ENCODE measurements around the gene SLC25A51.

SLC25A51 gene

DNA sequence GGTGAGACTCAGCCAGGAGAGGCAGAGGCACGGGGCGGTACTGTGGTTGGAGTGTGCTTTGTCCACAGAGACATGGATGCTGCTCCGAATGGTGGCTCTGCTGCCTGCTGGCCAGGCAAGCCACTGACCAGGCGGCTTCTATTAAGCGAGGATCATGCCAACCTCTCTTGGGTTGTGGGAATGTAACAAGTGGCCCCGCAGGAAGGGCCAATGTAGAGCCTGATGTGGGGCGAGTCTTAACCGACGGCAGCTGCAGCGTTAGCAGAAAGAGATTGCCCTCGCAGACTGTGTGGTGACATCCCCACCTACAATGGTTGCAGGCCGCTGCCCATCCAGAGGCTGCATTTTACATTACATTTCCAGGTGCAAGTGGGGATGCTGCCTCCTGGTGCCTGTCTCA lies 46.6 kb upstream of the SLC25A51 start:
- DNase-seq (ENCODE audit: low spot score) (no peak), ATAC-seq (ENCODE audit: low read depth) (no peak)
- Histone ChIP-seq H3K27ac (ENCODE audit: poor library complexity, severe bottlenecking) (peak overlapping the region; percentile 96), H3K4me3 (ENCODE audit: severe bottlenecking) (no peak overlapping the region), H3K36me3 (ENCODE audit: low read depth) (peaks cover 74% of the 10 kb centered on the region), H3K4me1 (ENCODE audit: insufficient read depth, poor library complexity, severe bottlenecking) (peaks cover 46% of the 10 kb centered on the region), H3K27me3 (ENCODE audit: insufficient read depth, poor library complexity, severe bottlenecking) (no peaks in the 10 kb centered on the region), H3K9me3 (ENCODE audit: severe bottlenecking) (no peaks in the 10 kb centered on the region)
- TF ChIP-seq, protein P1, sequence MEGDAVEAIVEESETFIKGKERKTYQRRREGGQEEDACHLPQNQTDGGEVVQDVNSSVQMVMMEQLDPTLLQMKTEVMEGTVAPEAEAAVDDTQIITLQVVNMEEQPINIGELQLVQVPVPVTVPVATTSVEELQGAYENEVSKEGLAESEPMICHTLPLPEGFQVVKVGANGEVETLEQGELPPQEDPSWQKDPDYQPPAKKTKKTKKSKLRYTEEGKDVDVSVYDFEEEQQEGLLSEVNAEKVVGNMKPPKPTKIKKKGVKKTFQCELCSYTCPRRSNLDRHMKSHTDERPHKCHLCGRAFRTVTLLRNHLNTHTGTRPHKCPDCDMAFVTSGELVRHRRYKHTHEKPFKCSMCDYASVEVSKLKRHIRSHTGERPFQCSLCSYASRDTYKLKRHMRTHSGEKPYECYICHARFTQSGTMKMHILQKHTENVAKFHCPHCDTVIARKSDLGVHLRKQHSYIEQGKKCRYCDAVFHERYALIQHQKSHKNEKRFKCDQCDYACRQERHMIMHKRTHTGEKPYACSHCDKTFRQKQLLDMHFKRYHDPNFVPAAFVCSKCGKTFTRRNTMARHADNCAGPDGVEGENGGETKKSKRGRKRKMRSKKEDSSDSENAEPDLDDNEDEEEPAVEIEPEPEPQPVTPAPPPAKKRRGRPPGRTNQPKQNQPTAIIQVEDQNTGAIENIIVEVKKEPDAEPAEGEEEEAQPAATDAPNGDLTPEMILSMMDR (IDR thresholded peaks at IDR 0.05; ENCODE audit: poor library complexity, severe bottlenecking): no peak

DNA sequence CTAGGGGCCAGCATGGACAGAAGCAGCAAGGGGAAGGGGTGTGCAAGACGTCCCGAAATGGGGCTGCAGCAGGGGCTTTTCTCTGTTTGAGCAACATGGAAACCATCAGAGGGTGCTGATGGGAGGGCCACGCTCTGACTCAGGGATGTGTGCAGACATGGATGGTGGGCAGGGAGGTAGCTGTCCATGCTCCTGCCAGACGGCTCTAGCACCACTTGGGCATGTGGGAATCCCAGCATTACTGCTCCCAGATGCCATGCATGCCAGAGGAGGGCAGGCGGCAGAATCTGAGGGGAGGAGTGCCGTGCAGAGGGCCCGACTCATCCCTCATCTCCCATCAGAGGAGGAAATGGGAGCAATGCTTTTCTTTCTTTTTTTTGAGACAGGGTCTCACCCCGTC lies 45.6 kb upstream of the SLC25A51 start:
- Histone ChIP-seq H3K4me3 (ENCODE audit: severe bottlenecking) (no peak overlapping the region), H3K27me3 (ENCODE audit: insufficient read depth, poor library complexity, severe bottlenecking) (no peaks in the 10 kb centered on the region), H3K27ac (ENCODE audit: poor library complexity, severe bottlenecking) (peak overlapping the region; percentile 96), H3K4me1 (ENCODE audit: insufficient read depth, poor library complexity, severe bottlenecking) (peaks cover 47% of the 10 kb centered on the region), H3K9me3 (ENCODE audit: severe bottlenecking) (no peaks in the 10 kb centered on the region), H3K36me3 (ENCODE audit: low read depth) (peaks cover 70% of the 10 kb centered on the region)
- TF ChIP-seq, protein P1 (IDR thresholded peaks at IDR 0.05; ENCODE audit: poor library complexity, severe bottlenecking): no peak
- ATAC-seq (ENCODE audit: low read depth) (peak; percentile 19; the same call in 2 of the 3 replicates), DNase-seq (ENCODE audit: low spot score) (no peak)

DNA sequence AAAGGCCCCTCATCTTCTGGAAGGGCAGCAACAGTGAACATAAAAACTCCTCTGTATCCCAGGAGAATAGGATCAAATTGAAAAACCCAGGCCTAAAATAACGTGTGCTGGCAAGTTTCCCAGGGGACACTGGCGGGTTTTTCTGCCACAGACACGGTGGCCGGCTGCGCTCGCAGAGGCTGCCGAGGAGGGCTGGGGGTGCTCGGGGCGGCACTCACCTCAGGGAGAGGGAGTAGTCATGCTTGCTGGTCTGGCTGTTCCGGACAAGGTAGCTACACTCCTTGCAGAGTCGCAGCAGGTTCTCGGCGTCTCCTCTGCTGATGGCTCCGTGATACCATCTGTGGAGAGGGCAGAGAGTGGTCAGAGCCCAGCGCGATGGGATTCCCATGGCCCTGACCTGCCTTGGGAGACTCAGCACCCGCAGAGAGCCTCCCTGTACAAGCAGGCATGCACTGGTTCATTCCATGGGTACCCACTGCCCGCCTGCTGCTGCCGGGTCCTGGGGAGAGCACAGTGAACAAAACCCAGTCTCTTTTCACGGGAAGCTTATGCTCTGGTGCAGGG lies 44.6 kb upstream of the SLC25A51 start:
- DNase-seq (ENCODE audit: low spot score): no peak
- H3K36me3 ChIP-seq (ENCODE audit: low read depth): peaks cover 67% of the 10 kb centered on the region
- TF ChIP-seq, protein P1 (IDR thresholded peaks at IDR 0.05; ENCODE audit: poor library complexity, severe bottlenecking): no peak
- no peaks in the 10 kb centered on the region for H3K27me3 ChIP-seq (ENCODE audit: insufficient read depth, poor library complexity, severe bottlenecking)
- peak overlapping the region; percentile 96 for H3K27ac ChIP-seq (ENCODE audit: poor library complexity, severe bottlenecking)
- no peak overlapping the region for H3K4me3 ChIP-seq (ENCODE audit: severe bottlenecking)
- no peaks in the 10 kb centered on the region for H3K9me3 ChIP-seq (ENCODE audit: severe bottlenecking)
- no peak for ATAC-seq (ENCODE audit: low read depth)
- H3K4me1 ChIP-seq (ENCODE audit: insufficient read depth, poor library complexity, severe bottlenecking): peaks cover 47% of the 10 kb centered on the region

DNA sequence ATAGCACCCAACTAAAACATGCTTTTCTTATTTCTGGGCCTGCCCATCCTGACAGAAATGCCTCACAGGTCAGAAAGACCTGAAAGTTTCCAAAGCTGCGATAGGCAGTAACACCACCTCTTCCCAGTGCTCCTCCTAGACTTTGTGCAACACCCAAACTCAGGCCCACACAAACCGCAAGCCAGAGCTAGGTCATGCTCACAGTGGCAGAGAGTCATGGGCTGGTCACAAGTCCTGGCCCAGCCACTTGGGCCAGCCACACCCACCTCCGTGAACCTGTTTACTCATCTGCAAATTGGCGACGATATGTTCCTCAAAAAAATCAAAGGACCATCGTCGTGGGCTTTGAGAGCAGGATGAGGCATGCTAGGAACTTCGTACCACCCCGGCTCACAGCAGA lies 44.0 kb upstream of the SLC25A51 start:
- Histone ChIP-seq H3K36me3 (ENCODE audit: low read depth) (peaks cover 63% of the 10 kb centered on the region), H3K27me3 (ENCODE audit: insufficient read depth, poor library complexity, severe bottlenecking) (no peaks in the 10 kb centered on the region), H3K4me3 (ENCODE audit: severe bottlenecking) (no peak overlapping the region), H3K4me1 (ENCODE audit: insufficient read depth, poor library complexity, severe bottlenecking) (peaks cover 47% of the 10 kb centered on the region), H3K27ac (ENCODE audit: poor library complexity, severe bottlenecking) (peak overlapping the region; percentile 96), H3K9me3 (ENCODE audit: severe bottlenecking) (no peaks in the 10 kb centered on the region)
- DNase-seq (ENCODE audit: low spot score) (no peak), ATAC-seq (ENCODE audit: low read depth) (no peak)
- TF ChIP-seq, protein P1 (IDR thresholded peaks at IDR 0.05; ENCODE audit: poor library complexity, severe bottlenecking): no peak

DNA sequence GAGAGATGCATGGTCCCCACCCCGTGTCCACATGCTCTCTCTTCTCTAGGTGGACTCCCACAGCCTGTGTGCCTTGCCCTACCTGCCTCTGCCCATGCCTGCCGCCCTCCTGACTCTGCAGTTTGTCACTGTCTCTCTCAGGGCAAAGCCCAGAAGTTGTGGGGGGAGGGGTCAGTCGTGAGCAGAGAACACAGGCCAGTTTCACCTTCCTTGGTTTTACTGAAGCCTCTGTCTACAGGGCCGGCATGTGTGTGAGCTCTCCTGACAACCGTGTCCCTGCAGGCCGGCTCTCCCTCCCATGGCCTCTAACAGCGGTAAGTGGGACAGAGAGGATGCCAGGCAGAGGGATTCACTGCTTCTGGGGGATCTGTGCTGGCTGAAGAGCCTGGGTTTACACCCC lies 43.5 kb upstream of the SLC25A51 start:
- peaks cover 58% of the 10 kb centered on the region for H3K36me3 ChIP-seq (ENCODE audit: low read depth)
- H3K4me1 ChIP-seq (ENCODE audit: insufficient read depth, poor library complexity, severe bottlenecking): peaks cover 48% of the 10 kb centered on the region
- H3K27me3 ChIP-seq (ENCODE audit: insufficient read depth, poor library complexity, severe bottlenecking): no peaks in the 10 kb centered on the region
- no peaks in the 10 kb centered on the region for H3K9me3 ChIP-seq (ENCODE audit: severe bottlenecking)
- no peak for DNase-seq (ENCODE audit: low spot score)
- TF ChIP-seq, protein P1 (IDR thresholded peaks at IDR 0.05; ENCODE audit: poor library complexity, severe bottlenecking): no peak
- no peak for ATAC-seq (ENCODE audit: low read depth)
- H3K27ac ChIP-seq (ENCODE audit: poor library complexity, severe bottlenecking): peak overlapping the region; percentile 96
- no peak overlapping the region for H3K4me3 ChIP-seq (ENCODE audit: severe bottlenecking)
